Bone marrow (tissue), 2 donors: Measurements from ENCODE around the gene SHISA8.
"Not testable (repeated sequence)": the region's sequence is repeated elsewhere in the genome, so short reads cannot be mapped to it uniquely, and the experiment has no call there.

Source experiments
- DNase-seq, 2 donors: peaks; one replicate each; lab custom pipeline; 2025; lab: John Stamatoyannopoulos, UW

The SHISA8 gene

DNA sequence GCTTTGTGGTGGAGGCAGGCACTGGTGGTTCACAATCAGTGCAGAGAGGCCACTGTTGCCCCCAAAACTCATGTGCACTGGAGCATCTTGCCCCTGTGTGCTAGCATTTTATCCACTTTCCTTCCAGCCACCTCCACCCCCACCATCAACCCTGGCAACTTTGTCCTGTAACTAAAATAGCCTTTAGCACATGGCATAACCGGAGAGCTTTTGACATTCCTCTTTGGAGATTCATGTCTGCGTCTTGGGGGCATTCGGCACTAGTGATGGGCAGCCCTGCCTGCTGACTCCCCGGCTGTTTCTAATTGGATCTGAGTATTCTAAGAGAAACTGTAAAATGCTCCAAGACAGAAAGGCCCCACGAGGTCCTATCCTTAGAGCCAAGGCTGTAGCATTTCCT lies 15.8 kb downstream of the SHISA8 start:
- no peak for DNase-seq

- no peak for DNase-seq
Observed at GRCh38 chr22:41898645-41899044, 16.2 kb downstream of the SHISA8 start.

DNA sequence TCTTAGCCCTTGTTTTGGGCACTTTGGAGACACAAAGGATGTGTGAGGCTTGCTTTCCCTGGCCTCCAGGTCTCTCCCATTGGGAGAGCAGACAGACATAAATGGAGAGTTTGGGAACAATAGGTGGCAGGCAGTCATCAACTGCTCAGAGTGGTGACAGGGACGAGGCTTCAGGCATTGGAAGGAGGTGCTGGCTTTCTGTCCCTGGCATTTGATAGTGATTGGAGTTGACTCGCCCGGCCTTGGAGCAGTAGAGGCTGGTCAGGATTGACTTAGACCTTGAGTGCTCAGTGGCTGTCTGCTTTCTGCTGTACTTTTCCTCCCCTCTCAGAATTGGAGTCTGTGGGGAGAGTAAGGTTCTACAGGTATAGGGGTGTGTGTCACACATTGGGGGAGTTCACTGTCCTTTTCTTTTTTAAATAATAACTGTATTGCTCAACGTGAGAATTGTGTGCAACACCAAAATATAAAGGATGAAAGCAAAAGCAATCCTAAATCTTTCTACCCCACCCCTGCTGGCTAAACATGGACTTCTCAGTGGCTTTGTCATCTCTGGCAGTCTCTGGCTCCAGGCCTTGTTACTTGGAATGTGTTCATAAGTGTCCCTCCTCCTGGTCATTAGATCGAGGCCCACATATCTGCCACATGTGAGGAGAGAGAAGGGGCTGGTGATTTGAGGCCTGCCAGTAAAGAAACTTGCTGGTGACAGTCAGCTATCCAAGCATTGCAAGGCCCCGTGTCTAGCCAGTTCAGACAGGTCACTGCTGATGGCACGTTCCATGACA lies 21.1 kb downstream of the SHISA8 start:
- no peak for DNase-seq

DNA sequence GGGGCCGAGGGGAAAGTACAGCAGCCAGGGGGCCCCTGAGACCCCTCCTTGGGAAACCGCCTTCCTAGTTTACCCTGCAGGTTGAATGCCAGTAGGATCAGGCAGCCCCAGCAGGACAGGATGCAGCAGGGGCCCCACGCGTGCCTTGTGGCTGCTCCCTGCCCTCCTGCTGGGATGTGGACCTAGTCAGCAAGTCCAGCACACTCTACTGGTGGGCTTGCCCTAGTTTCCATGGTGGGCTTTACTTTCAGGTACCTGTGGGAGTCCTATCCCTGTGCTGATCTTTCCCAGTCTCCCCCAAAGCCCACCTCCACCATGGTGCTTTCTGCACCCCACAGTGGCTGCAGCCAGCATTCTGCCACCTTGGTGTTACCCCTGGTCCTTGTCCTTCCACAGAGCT lies 22.2 kb downstream of the SHISA8 start:
- no peak for DNase-seq

- DNase-seq, result no peak
Observed at GRCh38 chr22:41891407-41891806, 23.5 kb downstream of the SHISA8 start.

DNA sequence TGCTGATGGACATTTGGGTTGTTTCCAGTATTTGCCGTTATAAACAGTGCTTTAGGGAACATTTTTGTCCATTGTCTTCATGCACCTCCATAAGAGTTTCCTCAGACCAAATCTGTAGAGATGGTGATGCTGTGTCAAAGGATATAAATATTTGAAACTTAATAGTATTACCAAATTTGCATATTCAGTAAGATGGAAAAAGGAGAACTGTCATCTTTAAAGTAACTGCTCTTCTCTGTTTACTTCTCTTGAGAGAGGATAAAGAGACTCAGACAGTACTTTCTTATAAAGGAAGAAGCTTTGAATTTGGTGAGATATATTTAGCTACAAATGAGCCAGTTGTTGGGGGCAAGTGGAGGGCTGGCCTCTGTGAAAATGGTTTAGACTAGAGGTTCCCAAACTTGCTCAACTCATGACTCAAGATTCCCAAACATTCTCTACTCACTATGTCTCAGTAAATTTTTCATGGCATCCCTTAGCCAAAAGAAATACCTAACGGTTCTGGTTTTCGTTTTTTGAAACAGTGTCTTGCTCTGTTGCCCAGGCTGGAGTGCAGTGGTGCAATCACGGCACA lies 26.2 kb downstream of the SHISA8 start:
- DNase-seq, result no peak

DNA sequence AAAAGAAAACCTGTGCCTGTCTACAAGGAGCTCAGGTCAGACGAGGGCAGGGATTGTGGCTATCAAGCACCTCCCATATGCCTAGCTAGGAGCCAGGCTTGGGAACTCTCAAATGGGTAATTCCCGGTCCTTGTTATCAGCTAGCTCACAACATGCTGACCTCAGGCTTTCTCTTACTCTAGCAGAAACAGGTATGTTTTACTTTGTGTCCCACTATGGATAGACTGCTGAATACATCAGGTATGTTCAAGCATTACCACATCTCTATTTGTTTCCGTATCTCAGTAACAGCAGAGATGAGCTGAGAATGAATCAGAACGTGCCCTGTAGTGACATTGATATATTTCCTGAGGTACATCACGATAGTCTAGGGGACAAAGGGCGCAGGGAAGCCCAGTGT lies 29.4 kb downstream of the SHISA8 start:
- DNase-seq, result no peak

- no peak for DNase-seq
Observed at GRCh38 chr22:41885116-41885515, 29.8 kb downstream of the SHISA8 start.

- DNase-seq, result no peak
Observed at GRCh38 chr22:41883400-41883799, 31.5 kb downstream of the SHISA8 start.

GRCh38 chr22:41880653-41881052 lies 34.2 kb downstream of the SHISA8 start:
- no peak for DNase-seq

GRCh38 chr22:41876675-41877074 lies 38.2 kb downstream of the SHISA8 start:
- no peak for DNase-seq

- no peak for DNase-seq
Observed at GRCh38 chr22:41876275-41876674, 38.6 kb downstream of the SHISA8 start.

- no peak for DNase-seq
Observed at GRCh38 chr22:41875531-41876270, 39.2 kb downstream of the SHISA8 start.

- no peak for DNase-seq
Observed at GRCh38 chr22:41874090-41874489, 40.8 kb downstream of the SHISA8 start.

DNA sequence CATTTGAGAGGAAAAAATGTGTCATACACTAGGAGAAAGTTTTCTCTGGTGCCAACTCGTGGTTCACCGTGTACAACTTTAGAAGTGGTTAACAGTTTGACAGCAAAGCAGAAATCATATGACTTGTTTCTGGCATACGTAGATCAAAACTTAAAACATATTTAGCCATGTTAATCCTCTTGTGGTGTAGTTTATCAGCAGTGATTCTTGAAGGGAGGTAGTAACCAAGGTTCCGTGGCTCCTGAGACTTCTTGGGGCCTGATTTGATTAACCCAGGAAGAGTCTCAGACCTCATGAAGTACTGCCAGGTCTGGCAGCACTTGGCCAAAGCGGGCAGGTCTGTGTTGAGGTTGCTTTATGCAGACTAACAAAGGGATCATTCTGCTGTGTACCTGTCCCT lies 41.5 kb downstream of the SHISA8 start:
- DNase-seq, result no peak

DNA sequence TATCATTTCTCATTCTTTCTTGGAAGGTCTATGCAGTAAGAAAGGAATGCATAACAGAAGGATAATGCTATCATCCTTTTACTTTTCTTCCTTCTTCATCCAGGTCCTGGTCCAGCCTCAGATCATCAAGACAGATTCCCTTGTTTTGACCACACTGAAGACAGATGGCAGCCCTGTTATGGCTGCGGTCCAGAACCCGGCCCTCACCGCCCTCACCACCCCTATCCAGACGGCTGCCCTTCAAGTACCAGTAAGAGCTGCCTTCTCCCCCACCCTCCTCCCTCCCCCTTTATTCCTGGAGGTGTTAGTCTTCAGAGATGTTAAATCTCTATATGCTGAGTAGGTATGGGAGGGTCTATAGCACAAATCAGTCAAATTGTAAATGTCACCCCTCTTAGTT lies 44.1 kb downstream of the SHISA8 start:
- no peak for DNase-seq

GRCh38 chr22:41870081-41870480 lies 44.8 kb downstream of the SHISA8 start:
- not testable (repeated sequence) for DNase-seq

DNA sequence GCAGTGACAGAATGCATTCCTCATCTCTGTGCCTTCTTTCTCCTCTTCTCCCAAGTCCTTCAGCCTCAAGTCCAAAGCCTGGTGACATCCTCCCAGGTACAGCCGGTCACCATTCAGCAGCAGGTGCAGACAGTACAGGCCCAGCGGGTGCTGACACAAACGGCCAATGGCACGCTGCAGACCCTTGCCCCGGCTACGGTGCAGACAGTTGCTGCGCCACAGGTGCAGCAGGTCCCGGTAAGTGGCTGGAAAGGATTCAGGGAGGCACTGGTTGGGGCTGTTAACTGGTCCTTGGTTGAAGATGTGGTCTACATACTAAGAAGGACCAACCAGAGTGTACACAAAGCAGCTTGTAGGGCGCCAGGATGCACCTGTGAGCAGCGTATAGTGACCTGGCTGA lies 46.3 kb downstream of the SHISA8 start:
- no peak for DNase-seq

- DNase-seq, result no peak
Observed at GRCh38 chr22:41863472-41863871, 51.4 kb downstream of the SHISA8 start.

DNA sequence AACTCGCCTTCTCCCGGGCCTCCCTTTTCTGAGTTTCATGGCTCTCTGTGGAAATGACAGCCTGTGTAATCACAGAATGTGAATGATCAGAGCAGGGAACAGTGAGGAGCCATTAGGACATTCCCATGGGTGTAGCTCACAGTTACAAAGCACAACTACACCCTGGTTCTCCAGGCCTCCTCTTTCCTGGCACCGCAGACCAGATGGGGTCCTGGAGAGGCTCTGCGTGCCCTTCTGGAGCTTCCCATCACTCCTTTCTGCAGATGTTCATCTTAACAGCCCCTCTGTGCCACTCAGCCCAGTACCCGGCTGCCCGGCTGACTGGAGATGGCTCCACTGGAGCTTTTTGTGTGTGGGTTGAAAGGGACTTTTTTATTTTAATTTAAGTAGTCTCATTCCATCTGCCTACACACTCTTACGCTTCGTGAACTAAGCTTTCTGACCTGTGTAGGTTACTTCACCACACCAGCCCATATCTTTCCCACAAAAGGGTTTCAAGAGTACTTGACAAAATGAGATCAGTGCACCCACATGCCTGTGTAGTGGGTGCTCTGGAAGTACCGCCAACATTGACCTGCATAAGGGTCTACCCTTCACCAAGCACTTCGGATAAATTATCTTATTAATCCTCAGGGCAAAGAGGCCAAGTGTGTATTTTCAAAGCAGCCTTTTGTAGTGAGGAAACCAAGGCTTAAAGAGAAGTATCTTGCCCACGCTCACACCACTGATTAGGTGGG lies 52.2 kb downstream of the SHISA8 start:
- DNase-seq, result no peak

- DNase-seq, result no peak
Observed at GRCh38 chr22:41862160-41862529, 52.7 kb downstream of the SHISA8 start.
